OCI-LY3 (cell line): ENCODE results near the gene LILRB5.

ENCODE experiments used
- EZH2phosphoT487 ChIP-seq: fragments of 200-600 bp; shearing (Covaris generic); IDR thresholded peaks from 2 replicates; pipeline ENCODE4 v1.6.1; 2018; ENCODE audit warnings: antibody characterized with exemption, mixed run types, low read depth
- TF ChIP-seq, protein P1 (sequence below): fragments of 200-600, 300-600 bp; sonication (generic); IDR thresholded peaks from 2 replicates; pipeline ENCODE4 v1.5.1; 2014; ENCODE audit warnings: antibody characterized with exemption, low read length, low read depth

DNA sequence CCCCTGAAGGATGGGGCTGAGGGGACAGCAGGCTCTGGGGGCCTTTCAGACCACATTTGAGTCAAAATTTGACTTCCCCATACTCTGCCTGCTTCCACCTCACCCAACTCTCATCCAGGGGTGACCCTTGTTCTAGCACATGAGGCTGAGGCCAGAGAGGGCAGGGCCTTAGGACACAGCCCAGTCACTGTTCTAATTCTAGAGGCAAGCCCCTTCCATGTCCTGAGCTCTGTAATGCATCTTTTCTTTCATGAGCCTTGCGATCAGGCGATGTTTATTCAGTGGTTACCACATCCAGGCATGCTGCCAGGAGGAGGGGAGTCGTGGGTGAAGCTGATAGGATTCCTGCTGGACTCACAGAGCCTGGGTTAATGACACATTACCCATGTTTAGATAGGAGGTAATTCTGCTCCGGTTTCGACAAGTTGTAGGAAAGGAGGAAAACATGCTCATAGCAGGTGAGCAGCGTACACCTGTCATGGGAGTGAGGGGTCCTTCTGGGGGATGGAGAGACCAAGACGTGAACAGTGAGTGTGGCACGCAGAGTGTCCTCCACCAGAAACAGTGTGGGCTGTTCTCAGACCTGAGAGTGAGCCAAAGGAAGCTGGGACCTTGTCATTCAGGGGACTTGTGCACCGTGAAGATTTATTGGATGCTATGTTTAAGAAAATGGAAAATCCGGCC, 47.1 kb downstream of the LILRB5 start:
- TF ChIP-seq, protein P1, sequence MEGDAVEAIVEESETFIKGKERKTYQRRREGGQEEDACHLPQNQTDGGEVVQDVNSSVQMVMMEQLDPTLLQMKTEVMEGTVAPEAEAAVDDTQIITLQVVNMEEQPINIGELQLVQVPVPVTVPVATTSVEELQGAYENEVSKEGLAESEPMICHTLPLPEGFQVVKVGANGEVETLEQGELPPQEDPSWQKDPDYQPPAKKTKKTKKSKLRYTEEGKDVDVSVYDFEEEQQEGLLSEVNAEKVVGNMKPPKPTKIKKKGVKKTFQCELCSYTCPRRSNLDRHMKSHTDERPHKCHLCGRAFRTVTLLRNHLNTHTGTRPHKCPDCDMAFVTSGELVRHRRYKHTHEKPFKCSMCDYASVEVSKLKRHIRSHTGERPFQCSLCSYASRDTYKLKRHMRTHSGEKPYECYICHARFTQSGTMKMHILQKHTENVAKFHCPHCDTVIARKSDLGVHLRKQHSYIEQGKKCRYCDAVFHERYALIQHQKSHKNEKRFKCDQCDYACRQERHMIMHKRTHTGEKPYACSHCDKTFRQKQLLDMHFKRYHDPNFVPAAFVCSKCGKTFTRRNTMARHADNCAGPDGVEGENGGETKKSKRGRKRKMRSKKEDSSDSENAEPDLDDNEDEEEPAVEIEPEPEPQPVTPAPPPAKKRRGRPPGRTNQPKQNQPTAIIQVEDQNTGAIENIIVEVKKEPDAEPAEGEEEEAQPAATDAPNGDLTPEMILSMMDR, result no peak
- TF ChIP-seq EZH2phosphoT487, result no peak
